Astrocyte of the cerebellum (primary cell): ENCODE results near the gene KLK10.

Source experiments
- DNase-seq: peaks from one replicate; pipeline ENCODE4 v3.0.0-alpha.2; 2011; ENCODE audit warnings: low read depth
- H3K4me3 ChIP-seq: 2 replicates; pipeline ENCODE4 v1.5.1; 2011; ENCODE audit warnings: mild to moderate bottlenecking, low read depth, low read length, moderate library complexity
- CTCF ChIP-seq: IDR thresholded peaks from 2 replicates; pipeline ENCODE4 v1.5.1; 2012; ENCODE audit warnings: low read length, low read depth, moderate library complexity, mild to moderate bottlenecking; ENCODE audit errors: missing control alignments
- in situ Hi-C: cut with HindIII; loops from 2 replicates; pipeline ENCODE4 v1.10.0; 2017; ENCODE audit warnings: low sequenced_read_pairs

The KLK10 gene

GRCh38 chr19:50982186-50982585 is 37.3 kb downstream of the KLK10 start:
- no peak overlapping the region for H3K4me3 ChIP-seq
- TF ChIP-seq CTCF = no peak
- in situ Hi-C loops = no loop called here
- DNase-seq = no peak

GRCh38 chr19:50981587-50982146 is 37.8 kb downstream of the KLK10 start:
- no peak for DNase-seq
- no peak overlapping the region for H3K4me3 ChIP-seq
- in situ Hi-C loops = no loop called here
- no peak for TF ChIP-seq CTCF

DNA sequence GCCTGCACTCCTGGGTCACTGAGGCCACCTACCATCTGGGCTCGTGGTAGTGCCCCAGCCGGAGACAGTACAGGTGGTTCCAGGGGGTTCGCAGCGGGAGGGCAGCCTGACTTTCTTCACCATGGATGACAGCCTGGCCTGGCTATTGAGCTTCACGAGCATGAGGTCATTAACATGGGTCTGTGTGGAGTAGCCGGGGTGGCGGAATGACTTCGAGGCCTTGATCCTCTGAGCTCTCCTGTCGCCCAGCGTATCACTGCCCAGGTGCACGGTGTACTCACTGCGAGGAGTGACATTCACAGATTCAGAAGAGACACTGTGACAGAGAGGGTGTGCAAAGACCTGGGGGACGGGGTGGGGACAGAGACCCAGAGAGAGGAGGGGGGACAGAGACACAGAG is 39.3 kb downstream of the KLK10 start:
- H3K4me3 ChIP-seq = no peak overlapping the region
- DNase-seq = no peak
- no peak for TF ChIP-seq CTCF
- in situ Hi-C loops = no loop called here

- TF ChIP-seq CTCF = no peak
- no peak overlapping the region for H3K4me3 ChIP-seq
- DNase-seq = no peak
- in situ Hi-C loops = no loop called here
Measured at GRCh38 chr19:50979758-50980157, 39.8 kb downstream of the KLK10 start.

DNA sequence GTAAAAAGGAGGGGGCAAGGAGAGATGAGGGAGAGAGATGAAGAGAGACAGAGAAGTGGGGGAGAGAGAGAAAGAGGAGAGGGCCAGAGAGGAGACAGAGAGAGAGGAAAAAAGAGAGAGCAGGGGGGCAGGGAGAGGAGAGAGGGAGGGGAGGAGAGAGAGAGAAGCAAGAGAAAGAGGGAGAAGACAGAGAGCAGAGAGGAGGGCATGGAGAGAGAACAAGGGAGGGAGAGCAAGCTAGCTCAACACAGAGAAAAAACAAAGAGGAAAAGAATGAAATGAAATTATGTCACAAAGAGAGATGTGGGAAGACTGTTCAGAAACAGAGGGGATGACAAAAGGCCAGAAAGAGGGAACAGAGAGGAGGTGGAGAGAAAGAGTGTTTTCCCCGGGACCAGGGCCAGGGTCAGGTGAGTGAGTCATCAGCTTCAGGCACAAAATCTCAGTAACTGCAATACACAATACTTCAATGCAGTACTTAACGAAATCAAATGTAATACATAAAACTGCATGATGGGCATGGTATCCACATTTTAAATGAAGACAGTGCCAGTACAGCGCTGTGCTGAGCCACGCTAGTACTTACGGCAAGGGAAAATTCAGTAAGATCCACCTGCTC is 40.6 kb downstream of the KLK10 start:
- in situ Hi-C loops = no loop called here
- DNase-seq = no peak
- no peak overlapping the region for H3K4me3 ChIP-seq
- no peak for TF ChIP-seq CTCF

DNA sequence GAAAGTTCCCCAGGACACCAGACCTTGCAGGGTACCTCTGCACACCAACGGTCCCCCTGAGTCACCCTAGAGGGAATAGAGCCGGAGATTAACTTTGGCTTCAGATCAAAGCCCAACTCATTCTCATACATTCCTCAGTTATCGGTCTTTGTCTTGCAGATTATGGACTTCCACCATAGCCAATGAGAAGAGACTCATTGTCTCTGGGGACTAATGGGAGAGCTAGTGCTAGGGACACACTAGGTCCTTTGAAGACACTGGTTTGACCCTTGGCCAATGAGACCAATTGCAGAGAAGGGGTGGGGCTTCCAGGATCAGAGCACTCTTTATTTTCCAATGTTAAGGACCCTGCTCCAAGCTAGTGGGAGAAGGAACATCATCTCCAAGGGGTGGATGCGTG is 41.9 kb downstream of the KLK10 start:
- TF ChIP-seq CTCF = no peak
- no peak overlapping the region for H3K4me3 ChIP-seq
- DNase-seq = no peak
- in situ Hi-C loops = no loop called here
